ENCODE data around the gene CNPY1.

CNPY1 gene

DNA sequence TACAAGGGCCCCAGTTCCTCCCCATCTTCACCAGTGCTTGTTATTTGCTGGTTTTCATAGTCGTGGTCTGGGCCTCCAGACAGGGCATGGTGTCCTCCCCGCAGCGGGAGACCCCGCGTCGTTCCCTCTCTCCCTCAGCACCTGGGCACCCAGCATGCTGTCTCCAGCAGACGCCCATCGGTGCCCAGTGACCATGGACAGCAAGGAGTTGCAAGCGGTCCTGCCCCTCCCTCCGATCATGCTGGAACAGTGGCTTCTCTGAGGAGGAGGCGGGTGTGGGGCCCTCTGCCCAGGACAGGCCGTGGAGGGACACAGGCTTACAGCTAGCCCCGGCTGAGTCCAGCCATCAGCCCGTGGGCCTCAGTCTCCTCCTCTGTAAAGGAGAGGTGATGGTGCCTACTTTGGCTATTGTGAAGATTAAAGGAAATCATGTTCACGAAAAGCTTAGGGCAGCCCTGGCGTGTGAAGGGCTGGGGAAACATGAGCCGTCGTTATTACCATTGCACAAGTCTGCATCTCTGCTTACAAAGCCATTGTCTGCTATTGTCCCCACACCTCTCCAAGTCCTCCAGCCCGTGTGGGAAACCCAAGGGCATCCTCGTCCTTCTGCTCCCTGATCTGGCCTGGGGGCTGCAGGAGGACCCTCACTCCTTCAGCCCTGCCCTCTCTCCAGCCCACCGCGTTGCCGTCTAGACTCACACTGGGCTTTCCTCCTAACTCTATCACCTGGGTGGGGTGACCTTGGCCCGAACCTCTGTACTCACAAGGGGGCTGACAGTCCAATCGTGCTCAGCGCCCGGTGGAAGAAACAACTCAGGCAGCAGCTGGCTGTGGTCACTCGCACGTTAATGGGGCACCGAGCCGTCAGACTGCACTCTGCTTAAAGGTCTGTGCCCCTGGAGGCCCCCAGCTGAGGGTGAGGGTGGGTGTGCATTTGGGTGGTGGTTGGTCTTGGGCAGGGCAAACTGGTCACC is 58.6 kb downstream of the CNPY1 start:
- no peaks in the 10 kb centered on the region for H3F3A ChIP-seq (ENCODE audit: insufficient read depth, low read length)
- H3K9me2 ChIP-seq (ENCODE audit: low read depth, low read length) = no peaks in the 10 kb centered on the region
- no peak overlapping the region for H2AFZ ChIP-seq (ENCODE audit: low read length)
- no peak overlapping the region for H3K4me3 ChIP-seq (ENCODE audit: low read depth, low read length, poor library complexity, severe bottlenecking)
- no peak overlapping the region for H3K4me2 ChIP-seq (ENCODE audit: low read length)
- H3K79me2 ChIP-seq (ENCODE audit: insufficient read depth, low read length) = no peaks in the 10 kb centered on the region
- TF ChIP-seq CTCF (IDR thresholded peaks at IDR 0.05; ENCODE audit: low read length) (no peak), EZH2 (IDR thresholded peaks at IDR 0.05; ENCODE audit: borderline replicate concordance, low read length) (no peak)
- no peaks in the 10 kb centered on the region for H3K9me3 ChIP-seq (ENCODE audit: low read length)
- H3K27ac ChIP-seq (ENCODE audit: low read depth, low read length, poor library complexity, severe bottlenecking) = no peak overlapping the region
- no peaks in the 10 kb centered on the region; the same call in 1 of the 2 replicates for H3K36me3 ChIP-seq (ENCODE audit: insufficient read depth, low read length)
- no peaks in the 10 kb centered on the region for H4K20me1 ChIP-seq (ENCODE audit: insufficient read depth, low read length)
- peaks cover 18% of the 10 kb centered on the region for H3K27me3 ChIP-seq (ENCODE audit: insufficient read depth, low read length)
- peaks cover 13% of the 10 kb centered on the region for H3K4me1 ChIP-seq (ENCODE audit: insufficient read depth, low read length, severe bottlenecking)
- no peak overlapping the region for H3K9ac ChIP-seq (ENCODE audit: low read length)

DNA sequence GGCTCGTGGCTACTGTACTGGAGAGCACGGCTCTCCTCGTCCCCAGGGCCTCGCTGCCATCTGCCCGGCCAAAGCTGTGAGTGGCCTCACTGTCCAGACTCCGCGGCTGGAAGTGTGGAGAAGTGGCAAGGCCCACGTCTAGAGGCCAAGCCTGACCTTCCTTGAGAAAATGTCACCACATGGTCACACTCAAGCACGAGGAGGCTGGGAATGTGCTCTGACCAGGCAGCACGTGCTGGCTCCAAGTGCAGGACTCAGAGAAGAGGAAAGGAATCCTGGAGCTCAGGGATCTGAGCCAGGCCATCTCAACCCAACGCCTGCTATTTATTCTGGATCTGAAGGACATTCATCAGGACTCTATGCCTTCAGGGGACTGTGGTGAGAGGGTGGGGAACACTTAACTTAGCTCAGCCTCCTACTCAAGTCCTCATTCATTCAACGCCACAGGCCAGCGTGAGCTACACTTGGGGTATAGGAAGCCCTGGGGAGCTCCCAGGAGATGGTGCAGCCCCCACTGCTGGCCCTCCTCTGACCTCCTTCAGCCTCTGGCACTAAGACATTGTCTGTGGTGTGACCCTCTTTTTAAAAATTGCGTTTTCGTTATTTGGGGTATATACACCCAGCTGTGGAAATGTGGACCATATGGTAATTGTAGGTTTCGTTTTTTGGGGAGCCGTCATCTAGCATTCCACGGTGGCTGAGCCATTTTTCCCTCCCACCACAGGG is 59.4 kb downstream of the CNPY1 start:
- Histone ChIP-seq H3K79me2 (ENCODE audit: insufficient read depth, low read length) (no peaks in the 10 kb centered on the region), H3K36me3 (ENCODE audit: insufficient read depth, low read length) (no peaks in the 10 kb centered on the region; the same call in 1 of the 2 replicates), H3K27me3 (ENCODE audit: insufficient read depth, low read length) (peaks cover 27% of the 10 kb centered on the region), H3K9me2 (ENCODE audit: low read depth, low read length) (no peaks in the 10 kb centered on the region), H3K4me3 (ENCODE audit: low read depth, low read length, poor library complexity, severe bottlenecking) (no peak overlapping the region), H3K9ac (ENCODE audit: low read length) (no peak overlapping the region), H3K4me1 (ENCODE audit: insufficient read depth, low read length, severe bottlenecking) (peaks cover 13% of the 10 kb centered on the region), H3K27ac (ENCODE audit: low read depth, low read length, poor library complexity, severe bottlenecking) (no peak overlapping the region), H3K4me2 (ENCODE audit: low read length) (no peak overlapping the region), H3K9me3 (ENCODE audit: low read length) (no peaks in the 10 kb centered on the region), H3F3A (ENCODE audit: insufficient read depth, low read length) (no peaks in the 10 kb centered on the region), H4K20me1 (ENCODE audit: insufficient read depth, low read length) (no peaks in the 10 kb centered on the region), H2AFZ (ENCODE audit: low read length) (no peak overlapping the region)
- no peak for TF ChIP-seq CTCF (IDR thresholded peaks at IDR 0.05; ENCODE audit: low read length)

DNA sequence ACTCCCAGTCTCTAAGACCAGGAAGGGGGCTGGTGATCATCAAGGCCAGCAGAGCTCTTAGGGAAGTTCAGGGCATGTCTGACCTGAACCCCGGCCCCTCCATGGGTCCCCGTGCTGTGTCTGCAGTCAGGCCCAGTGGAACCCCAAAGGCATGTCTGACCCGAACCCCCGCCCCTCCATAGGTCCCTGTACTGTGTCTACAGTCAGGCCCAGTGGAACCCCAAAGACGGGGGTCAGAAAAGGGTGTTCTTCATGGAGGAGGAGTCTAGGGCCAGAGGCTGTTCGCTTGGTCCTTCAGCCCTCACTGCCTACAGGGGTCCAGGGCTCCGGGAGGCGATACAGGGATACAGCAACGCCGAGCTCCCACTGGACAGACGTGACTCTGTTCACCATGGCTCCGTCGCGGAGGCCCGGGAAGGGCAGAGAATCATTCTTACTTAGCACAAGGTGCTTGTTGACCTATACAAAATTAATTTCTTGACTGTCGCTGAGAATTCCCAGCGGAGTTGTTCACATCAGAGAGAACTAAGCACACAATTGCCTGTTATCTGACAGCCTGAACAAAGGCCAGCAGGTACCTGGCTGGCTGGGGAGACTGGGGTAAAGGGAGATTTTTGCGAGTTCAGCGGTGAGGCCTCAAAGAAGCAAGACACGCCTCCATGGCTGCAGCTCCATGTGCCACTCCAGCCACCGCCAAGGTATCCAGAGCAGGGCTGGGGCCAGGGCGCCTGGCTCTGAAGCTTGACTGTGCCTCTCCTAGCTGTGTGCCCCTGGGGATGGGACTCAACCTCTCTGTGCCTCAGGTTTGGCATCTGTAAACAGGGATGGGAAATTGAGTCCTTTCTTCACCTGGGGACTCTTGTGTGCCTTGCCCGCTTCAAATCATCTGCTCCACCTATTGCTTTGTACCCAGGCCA is 61.6 kb downstream of the CNPY1 start:
- no peaks in the 10 kb centered on the region for H4K20me1 ChIP-seq (ENCODE audit: insufficient read depth, low read length)
- no peak overlapping the region for H3K4me3 ChIP-seq (ENCODE audit: low read depth, low read length, poor library complexity, severe bottlenecking)
- no peak overlapping the region for H3K9ac ChIP-seq (ENCODE audit: low read length)
- TF ChIP-seq EZH2 (IDR thresholded peaks at IDR 0.05; ENCODE audit: borderline replicate concordance, low read length) (no peak), CTCF (IDR thresholded peaks at IDR 0.05; ENCODE audit: low read length) (no peak)
- no peaks in the 10 kb centered on the region for H3K4me1 ChIP-seq (ENCODE audit: insufficient read depth, low read length, severe bottlenecking)
- no peaks in the 10 kb centered on the region for H3F3A ChIP-seq (ENCODE audit: insufficient read depth, low read length)
- no peaks in the 10 kb centered on the region for H3K36me3 ChIP-seq (ENCODE audit: insufficient read depth, low read length)
- no peaks in the 10 kb centered on the region for H3K9me3 ChIP-seq (ENCODE audit: low read length)
- no peak overlapping the region for H3K27ac ChIP-seq (ENCODE audit: low read depth, low read length, poor library complexity, severe bottlenecking)
- no peak overlapping the region for H3K4me2 ChIP-seq (ENCODE audit: low read length)
- no peaks in the 10 kb centered on the region for H3K79me2 ChIP-seq (ENCODE audit: insufficient read depth, low read length)
- H2AFZ ChIP-seq (ENCODE audit: low read length) = no peak overlapping the region
- peaks cover 33% of the 10 kb centered on the region for H3K27me3 ChIP-seq (ENCODE audit: insufficient read depth, low read length)
- H3K9me2 ChIP-seq (ENCODE audit: low read depth, low read length) = no peaks in the 10 kb centered on the region

Data from OCI-LY1 (cell line).